Caco-2 (cell line): ENCODE measurements around the gene IP6K3. TPM values are rescaled to one million over a fixed set of nuclear protein-coding genes. Genes with fewer than 3 reads are reported as not detected.

Experiments used
- BruUV-seq: library from RNA; stranded (reverse); fragments of 400-500 nt; replicated peaks from 2 replicates; lab custom pipeline; 2021; lab: Mats Ljungman, UMichigan
- CTCF ChIA-PET: fragments of 300-600 bp; sonication (Branson Sonifier 250); formaldehyde crosslinking; loops from one replicate; lab custom pipeline; 2022; ENCODE audit warnings: antibody characterized with exemption; lab: Charles Lee
- POLR2A ChIA-PET: fragments of 300-600 bp; sonication (Branson Sonifier 250); formaldehyde crosslinking; loops from one replicate; lab custom pipeline; 2022; ENCODE audit warnings: antibody characterized with exemption; lab: Charles Lee
- DNase-seq, 2 experiments: peaks; one replicate each; pipeline versions ENCODE4 v3.0.0 to v3.0.0-alpha.2; 2020 to 2022
- H3K27me3 ChIP-seq: replicated peaks from 2 replicates; pipeline ENCODE4 v1.6.0; 2011; ENCODE audit warnings: low read length; ENCODE audit not compliant: control insufficient read depth, insufficient read depth
- H3K36me3 ChIP-seq: 2 replicates; pipeline ENCODE4 v1.5.1; 2011; ENCODE audit warnings: low read length; ENCODE audit not compliant: control insufficient read depth, insufficient read depth
- H3K4me1 ChIP-seq: fragments of 250-450 bp; sonication (Bioruptor Pico); 2 replicates; pipeline ENCODE4 v1.5.1; 2020; ENCODE audit warnings: mild to moderate bottlenecking
- H3K4me3 ChIP-seq: 2 replicates; pipeline ENCODE4 v1.5.1; 2011; ENCODE audit warnings: low read depth, mild to moderate bottlenecking, control low read depth, low read length
- H3K9me3 ChIP-seq: fragments of 250-450 bp; sonication (Bioruptor Pico); 2 replicates; pipeline ENCODE4 v1.5.1; 2020; ENCODE audit warnings: mild to moderate bottlenecking, moderate library complexity
- H3K27ac Mint-ChIP-seq: one replicate; pipeline ENCODE4 v1.8.0; 2022; ENCODE audit warnings: mixed read lengths; ENCODE audit not compliant: unreplicated experiment
- H3K27me3 Mint-ChIP-seq: one replicate; pipeline ENCODE4 v1.8.0; 2022; ENCODE audit warnings: mixed read lengths; ENCODE audit not compliant: insufficient read depth, unreplicated experiment
- H3K36me3 Mint-ChIP-seq: one replicate; pipeline ENCODE4 v1.8.0; 2022; ENCODE audit warnings: mild to moderate bottlenecking, mixed read lengths; ENCODE audit not compliant: insufficient read depth, unreplicated experiment
- H3K4me1 Mint-ChIP-seq: one replicate; pipeline ENCODE4 v1.8.0; 2022; ENCODE audit warnings: low read depth, mixed read lengths; ENCODE audit not compliant: unreplicated experiment
- H3K4me3 Mint-ChIP-seq: one replicate; pipeline ENCODE4 v1.8.0; 2022; ENCODE audit warnings: mild to moderate bottlenecking, moderate library complexity, mixed read lengths; ENCODE audit not compliant: unreplicated experiment
- H3K9me3 Mint-ChIP-seq: one replicate; pipeline ENCODE4 v1.8.0; 2022; ENCODE audit warnings: mixed read lengths; ENCODE audit not compliant: unreplicated experiment
- intact Hi-C: fragments of 100-400 bp; cut with micrococcal nuclease; formaldehyde crosslinking; loops from one replicate; pipeline ENCODE4 v1.10.0; 2022; ENCODE audit not compliant: unreplicated experiment
- total RNA-seq: library from RNA; stranded (reverse); gene quantifications from 2 replicates; pipeline ENCODE4 v1.2.3, GENCODE V29; 2022
- TF ChIP-seq, protein P1 (sequence below), 2 experiments: fragments of 200-600 bp in 1 of 2; IDR thresholded peaks; 1 replicate in 1 of 2; 2 replicates in 1 of 2; pipeline versions ENCODE4 v1.5.1 to v1.8.0; 2011 to 2022; ENCODE audit warnings: antibody characterized with exemption in 1 of 2, control low read depth in 1 of 2, inconsistent platforms in 1 of 2, low read depth in 1 of 2, low read length in 1 of 2, mild to moderate bottlenecking in 1 of 2, moderate library complexity in 1 of 2; ENCODE audit not compliant: insufficient read depth in 1 of 2, severe bottlenecking in 1 of 2, unreplicated experiment in 1 of 2

The IP6K3 gene
- total RNA-seq, 1 experiment from 2014 or later, result 0.45 TPM

DNA sequence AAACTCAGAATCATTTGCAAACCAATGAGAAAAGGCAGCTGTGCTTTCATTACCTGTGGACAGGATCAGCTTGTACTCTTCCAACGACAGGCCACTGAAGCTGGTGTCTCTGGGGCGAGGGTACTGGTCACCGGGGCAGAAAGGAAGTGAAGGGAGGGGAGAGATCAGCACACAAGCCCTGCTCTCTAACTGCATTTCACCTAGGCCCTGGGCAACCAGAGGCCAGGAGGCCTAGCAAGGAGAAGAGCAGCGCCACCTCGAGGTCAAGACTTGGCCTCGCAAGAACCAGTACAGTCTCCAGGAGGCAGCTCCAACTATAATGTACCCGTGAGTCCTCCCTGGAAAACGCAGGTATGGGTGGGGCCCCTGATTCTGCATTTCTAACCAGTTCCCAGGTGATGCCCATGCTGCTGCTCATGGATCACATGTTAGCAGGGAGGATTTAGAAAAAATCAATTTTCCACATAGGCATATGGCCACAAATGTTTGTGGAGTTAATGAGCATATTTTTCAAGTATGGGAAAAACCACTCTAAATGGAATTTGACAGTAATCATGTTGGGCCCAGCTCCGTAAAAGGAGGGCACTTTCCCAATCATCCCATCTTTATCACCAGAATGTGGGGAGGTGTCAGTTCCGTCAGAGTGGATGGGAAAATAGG lies 46.2 kb downstream of the IP6K3 start:
- no peaks in the 10 kb centered on the region for H3K9me3 ChIP-seq
- no TSS peak for BruUV-seq
- no peak overlapping the region for H3K4me3 ChIP-seq
- no peaks in the 10 kb centered on the region for H3K9me3 Mint-ChIP-seq
- H3K27ac Mint-ChIP-seq, result no peak overlapping the region
- no peaks in the 10 kb centered on the region for H3K27me3 Mint-ChIP-seq
- ChIA-PET CTCF (interaction anchor here (0.6 to 2.1 kb wide), 7 partner anchors 9 to 121 kb away, joined by 3 to 17 read pairs (median 5); partner anchors contain the start of genes BAK1 and UQCC2), POLR2A (interaction anchor here (0.6 kb wide), 1 partner anchor 11 kb away, joined by 4 read pairs; the partner anchor contains the start of gene UQCC2)
- H3K36me3 ChIP-seq, result peaks cover 9% of the 10 kb centered on the region
- H3K27me3 ChIP-seq, result no peaks in the 10 kb centered on the region
- DNase-seq, result peak; percentile 74 to 77
- H3K36me3 Mint-ChIP-seq, result peaks cover 57% of the 10 kb centered on the region
- no peaks in the 10 kb centered on the region for H3K4me1 ChIP-seq
- H3K4me1 Mint-ChIP-seq, result no peaks in the 10 kb centered on the region
- no peak overlapping the region for H3K4me3 Mint-ChIP-seq
- intact Hi-C loops, result loop anchor here (1.0 kb wide), 1 partner anchor 110 kb away; no protein-coding TSS in a partner anchor
- TF ChIP-seq, protein P1, sequence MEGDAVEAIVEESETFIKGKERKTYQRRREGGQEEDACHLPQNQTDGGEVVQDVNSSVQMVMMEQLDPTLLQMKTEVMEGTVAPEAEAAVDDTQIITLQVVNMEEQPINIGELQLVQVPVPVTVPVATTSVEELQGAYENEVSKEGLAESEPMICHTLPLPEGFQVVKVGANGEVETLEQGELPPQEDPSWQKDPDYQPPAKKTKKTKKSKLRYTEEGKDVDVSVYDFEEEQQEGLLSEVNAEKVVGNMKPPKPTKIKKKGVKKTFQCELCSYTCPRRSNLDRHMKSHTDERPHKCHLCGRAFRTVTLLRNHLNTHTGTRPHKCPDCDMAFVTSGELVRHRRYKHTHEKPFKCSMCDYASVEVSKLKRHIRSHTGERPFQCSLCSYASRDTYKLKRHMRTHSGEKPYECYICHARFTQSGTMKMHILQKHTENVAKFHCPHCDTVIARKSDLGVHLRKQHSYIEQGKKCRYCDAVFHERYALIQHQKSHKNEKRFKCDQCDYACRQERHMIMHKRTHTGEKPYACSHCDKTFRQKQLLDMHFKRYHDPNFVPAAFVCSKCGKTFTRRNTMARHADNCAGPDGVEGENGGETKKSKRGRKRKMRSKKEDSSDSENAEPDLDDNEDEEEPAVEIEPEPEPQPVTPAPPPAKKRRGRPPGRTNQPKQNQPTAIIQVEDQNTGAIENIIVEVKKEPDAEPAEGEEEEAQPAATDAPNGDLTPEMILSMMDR (IDR thresholded peaks at IDR 0.05; ENCODE audit: insufficient read depth in 1 of 2, low read depth in 1 of 2, low read length in 1 of 2, severe bottlenecking in 1 of 2, unreplicated experiment in 1 of 2), result peak; percentile 64 to 85

DNA sequence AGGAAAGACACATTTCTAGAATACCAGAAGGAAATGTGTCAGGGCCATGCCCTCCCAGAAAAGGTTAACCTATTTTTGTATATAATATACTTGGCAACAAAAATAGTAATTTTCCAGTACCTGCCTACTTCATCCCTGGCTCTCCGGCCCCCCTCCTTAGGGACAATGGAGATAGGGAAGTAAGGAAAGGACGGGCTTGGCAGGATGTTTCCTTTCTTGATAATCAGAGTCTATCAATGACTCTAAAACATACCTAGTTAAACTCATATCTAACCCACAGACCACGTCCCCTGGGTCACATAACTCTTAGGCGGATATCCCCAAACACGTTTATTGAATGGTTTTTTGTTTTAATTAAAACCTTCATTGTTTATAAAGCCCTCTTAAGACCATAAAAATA lies 47.0 kb downstream of the IP6K3 start:
- Histone ChIP-seq H3K4me3 (no peak overlapping the region), H3K27me3 (no peaks in the 10 kb centered on the region), H3K36me3 (peaks cover 11% of the 10 kb centered on the region), H3K9me3 (no peaks in the 10 kb centered on the region), H3K4me1 (no peaks in the 10 kb centered on the region)
- Mint-ChIP-seq H3K36me3 (peaks cover 56% of the 10 kb centered on the region), H3K4me3 (no peak overlapping the region), H3K27ac (no peak overlapping the region), H3K9me3 (no peaks in the 10 kb centered on the region), H3K4me1 (no peaks in the 10 kb centered on the region), H3K27me3 (no peaks in the 10 kb centered on the region)
- DNase-seq, result no peak
- CTCF ChIA-PET, result interaction anchor here (1.2 to 1.7 kb wide), 2 partner anchors 110 to 113 kb away, joined by 8 to 10 read pairs; no protein-coding TSS in a partner anchor
- intact Hi-C loops, result loop anchor here (1.0 kb wide), 1 partner anchor 109 kb away; no protein-coding TSS in a partner anchor
- BruUV-seq, result no TSS peak
- TF ChIP-seq, protein P1 (IDR thresholded peaks at IDR 0.05; ENCODE audit: insufficient read depth in 1 of 2, low read depth in 1 of 2, low read length in 1 of 2, severe bottlenecking in 1 of 2, unreplicated experiment in 1 of 2), result no peak
- POLR2A ChIA-PET, result no interaction called here

DNA sequence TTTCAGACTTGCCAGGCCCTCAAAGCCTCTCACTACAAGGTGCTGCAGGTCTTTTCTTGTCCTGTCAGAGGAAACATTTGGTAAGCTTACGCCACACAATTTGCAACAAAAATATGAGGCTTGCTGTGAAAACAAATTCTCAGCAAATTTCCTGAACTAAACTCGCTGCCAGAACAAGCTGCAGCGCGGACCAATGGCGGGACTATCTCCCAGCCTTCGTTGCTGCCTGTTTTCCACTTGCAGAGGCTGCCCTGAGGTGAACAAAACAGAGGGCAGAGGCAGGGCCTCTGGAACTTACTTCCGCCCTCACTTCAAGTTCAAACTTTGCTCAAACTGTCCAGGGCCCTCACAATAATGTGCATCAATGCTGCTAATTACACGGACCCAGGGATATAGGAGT lies 47.6 kb downstream of the IP6K3 start:
- BruUV-seq, result no TSS peak

More for the DNA sequence above, 47.6 kb downstream of the IP6K3 start:
- H3K4me3 ChIP-seq, result no peak overlapping the region
- DNase-seq, result no peak
- H3K27me3 ChIP-seq, result no peaks in the 10 kb centered on the region
- CTCF ChIA-PET, result no interaction called here
- no peaks in the 10 kb centered on the region for H3K4me1 Mint-ChIP-seq
- POLR2A ChIA-PET, result no interaction called here
- H3K9me3 Mint-ChIP-seq, result no peaks in the 10 kb centered on the region
- H3K36me3 Mint-ChIP-seq, result peaks cover 59% of the 10 kb centered on the region
- H3K4me3 Mint-ChIP-seq, result no peak overlapping the region
- TF ChIP-seq, protein P1 (IDR thresholded peaks at IDR 0.05; ENCODE audit: insufficient read depth in 1 of 2, low read depth in 1 of 2, low read length in 1 of 2, severe bottlenecking in 1 of 2, unreplicated experiment in 1 of 2), result no peak
- no peaks in the 10 kb centered on the region for H3K9me3 ChIP-seq
- intact Hi-C loops, result no loop called here
- no peak overlapping the region for H3K27ac Mint-ChIP-seq
- no peaks in the 10 kb centered on the region for H3K27me3 Mint-ChIP-seq
- peaks cover 10% of the 10 kb centered on the region for H3K36me3 ChIP-seq
- no peaks in the 10 kb centered on the region for H3K4me1 ChIP-seq
